Fibroblast of skin of back (primary cell): ENCODE measurements around the gene PAPOLB.

Source experiments
- DNase-seq: peaks from one replicate; pipeline ENCODE4 v3.0.0-alpha.2; 2013

The PAPOLB gene

DNA sequence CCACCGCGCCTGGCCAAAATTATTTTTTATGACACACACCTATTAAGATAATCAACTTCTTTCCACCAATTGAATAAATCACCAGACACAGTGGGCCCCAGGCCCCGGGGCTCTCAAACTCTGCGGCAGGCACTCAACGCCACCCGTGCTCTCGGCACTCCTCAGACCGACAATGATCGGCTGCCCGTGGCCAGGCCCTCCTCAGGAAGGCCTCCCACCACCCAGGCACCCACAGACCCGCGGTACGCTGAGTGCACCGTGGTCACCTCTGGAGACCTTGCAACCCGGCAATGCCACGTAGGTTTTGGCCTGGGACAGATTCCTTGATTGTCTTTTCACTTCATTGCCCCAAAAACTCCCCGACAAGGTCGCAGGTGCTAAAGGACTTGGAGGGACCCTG, 14.8 kb upstream of the PAPOLB start:
- DNase-seq, result no peak

GRCh38 chr7:4875391-4875790, 13.6 kb upstream of the PAPOLB start:
- DNase-seq, result no peak

DNA sequence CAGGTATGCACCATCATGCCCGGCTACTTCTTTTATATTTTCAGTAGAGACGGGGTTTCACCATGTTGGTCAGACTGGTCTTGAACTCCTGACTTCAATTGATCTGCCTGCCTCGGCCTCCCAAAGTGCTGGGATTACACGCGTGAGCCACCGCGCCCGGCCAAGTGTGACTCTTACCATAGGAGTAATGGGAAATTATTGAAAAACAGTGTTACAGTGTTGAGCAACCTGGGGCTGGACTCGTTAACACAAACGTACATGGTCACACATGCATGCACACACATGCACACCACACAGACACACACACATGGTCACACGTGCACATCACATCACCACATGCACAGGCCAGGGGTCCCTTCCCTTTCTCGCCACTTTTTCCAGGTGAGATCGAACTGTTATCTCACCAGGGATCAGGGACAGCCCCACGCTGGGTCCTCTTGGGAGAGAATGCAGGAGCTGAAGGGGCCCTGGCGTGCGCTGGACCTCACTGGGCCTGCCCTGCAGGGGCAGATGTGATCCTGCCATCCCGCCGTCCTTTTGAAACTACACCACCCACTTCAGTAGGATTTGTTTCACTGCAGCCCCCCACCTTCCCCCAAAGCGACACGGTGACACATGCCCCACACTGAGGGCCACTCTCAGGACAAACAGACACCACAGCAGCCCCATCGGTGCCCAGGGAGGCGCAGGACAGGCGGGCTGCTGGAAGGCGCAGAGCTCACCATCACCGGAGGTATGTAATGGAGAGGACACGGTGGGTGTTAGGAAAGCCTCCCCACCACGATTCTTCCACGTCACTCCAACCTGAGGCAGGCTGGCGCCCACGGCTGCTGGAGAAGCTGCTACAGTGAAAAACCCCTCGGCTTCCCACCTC, 11.5 kb upstream of the PAPOLB start:
- DNase-seq, result no peak

DNA sequence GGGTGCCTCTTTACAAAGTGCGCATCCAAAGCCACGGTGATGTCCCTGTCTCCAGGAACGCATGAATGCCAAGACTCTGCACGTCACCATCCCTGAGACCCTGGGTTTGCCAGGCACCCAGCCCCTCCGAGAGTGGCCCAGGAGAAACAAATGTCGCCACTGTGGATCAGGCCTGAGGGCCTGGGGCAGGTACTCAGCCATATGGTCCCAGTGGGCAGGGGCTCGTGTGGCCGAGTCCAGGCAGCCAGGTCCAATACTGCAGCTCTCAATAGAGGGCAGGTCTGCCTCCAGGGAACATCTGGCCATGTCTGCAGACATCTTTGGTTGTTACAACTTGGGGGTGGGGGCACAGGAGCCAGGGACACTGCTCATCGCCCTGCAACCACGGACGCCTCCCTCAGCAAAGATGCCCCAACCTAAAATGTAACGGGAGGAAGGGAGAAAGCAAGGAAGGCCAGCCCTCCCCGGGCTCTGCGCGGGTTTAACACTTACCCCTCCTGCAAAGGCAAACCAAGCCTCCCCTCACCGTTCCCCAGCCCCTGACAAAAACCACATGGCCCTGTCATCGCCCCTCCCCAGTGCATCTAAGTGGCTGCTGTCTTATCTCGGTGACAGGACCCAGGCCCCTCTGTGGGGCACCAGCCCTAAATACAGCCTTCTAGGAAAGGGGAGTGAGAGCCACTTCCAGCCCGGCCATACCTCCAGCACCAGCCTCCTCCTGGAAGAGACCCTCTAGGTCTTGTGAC, 10.3 kb upstream of the PAPOLB start:
- no peak for DNase-seq

- peak; percentile 51 for DNase-seq
Observed at GRCh38 chr7:4871056-4871680, 9.3 kb upstream of the PAPOLB start.

GRCh38 chr7:4868493-4868892, 6.7 kb upstream of the PAPOLB start:
- no peak for DNase-seq

- DNase-seq, result no peak
Observed at GRCh38 chr7:4866528-4867496, 5.0 kb upstream of the PAPOLB start.

DNA sequence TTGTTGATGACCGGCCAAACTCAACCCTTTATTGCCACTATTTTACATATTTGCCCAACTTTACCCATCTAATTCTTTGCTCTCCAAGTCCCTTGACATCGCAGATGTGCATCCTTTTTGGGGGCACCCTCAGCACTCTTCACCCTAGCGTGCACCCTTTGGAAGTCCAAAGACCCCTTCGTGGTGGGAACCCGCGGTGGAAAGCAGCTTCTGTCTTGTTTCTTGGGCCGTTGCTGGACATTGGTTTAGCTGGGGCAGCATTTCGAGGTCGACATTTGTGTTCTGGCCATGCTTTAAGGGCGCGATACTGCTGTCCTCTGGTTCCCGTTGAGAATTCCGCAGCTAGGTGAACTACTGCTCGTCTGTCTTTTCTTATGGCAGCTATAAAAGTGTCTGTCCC, 326 bp upstream of the PAPOLB start:
- DNase-seq, result no peak

DNA sequence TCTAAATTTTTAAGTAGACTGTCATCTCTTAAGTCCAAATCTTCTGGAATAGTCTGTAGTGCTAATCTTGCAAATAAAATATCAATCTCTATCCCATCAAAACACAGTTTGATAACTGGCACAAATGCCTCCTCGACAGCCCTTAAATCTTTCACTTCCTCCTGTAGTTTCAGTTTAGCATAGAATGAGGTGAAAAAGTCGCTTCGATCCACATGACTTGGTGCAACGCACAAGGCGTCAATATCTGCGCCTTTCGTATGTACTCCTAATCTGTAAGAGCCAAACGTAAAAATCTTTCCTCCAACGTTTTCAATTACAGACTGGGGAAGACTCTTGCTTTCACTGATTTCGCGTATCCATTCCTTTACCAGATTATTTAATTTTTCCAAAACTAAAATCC, 603 bp downstream of the PAPOLB start:
- no peak for DNase-seq

GRCh38 chr7:4857189-4857588, 4.6 kb downstream of the PAPOLB start:
- DNase-seq, result no peak

DNA sequence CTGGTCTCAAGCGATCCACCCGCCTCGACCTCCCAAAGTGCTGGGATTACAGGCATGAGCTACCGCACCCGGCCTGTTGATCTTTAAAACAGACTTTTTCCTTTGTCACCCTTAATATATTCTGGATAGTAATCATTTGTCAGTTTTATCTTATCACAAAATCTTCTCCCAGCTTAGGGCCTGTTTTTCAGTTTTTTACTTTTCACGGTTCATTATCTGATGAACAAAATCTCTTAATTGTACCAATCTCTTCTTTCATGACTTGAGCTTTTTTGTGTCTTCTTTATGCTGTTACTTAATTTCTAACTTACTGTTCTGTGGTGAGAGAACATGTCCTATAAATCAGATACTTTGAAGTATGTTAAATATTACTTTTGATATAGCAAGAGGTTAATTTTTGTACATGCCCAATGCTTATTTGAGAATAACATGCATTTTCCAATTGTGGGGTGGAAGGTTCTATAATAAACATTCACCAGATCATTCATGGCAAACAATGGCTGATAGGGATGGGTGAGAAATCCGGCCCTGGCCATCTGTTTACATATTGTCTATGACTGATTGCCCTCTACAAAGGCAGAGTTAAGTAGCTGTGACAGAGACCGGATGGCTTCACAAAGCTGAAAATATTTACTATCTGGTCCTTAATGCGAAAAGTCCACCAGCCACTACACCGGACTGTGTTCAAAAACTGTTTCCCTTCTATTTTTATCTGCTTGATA, 5.3 kb downstream of the PAPOLB start:
- no peak for DNase-seq

DNA sequence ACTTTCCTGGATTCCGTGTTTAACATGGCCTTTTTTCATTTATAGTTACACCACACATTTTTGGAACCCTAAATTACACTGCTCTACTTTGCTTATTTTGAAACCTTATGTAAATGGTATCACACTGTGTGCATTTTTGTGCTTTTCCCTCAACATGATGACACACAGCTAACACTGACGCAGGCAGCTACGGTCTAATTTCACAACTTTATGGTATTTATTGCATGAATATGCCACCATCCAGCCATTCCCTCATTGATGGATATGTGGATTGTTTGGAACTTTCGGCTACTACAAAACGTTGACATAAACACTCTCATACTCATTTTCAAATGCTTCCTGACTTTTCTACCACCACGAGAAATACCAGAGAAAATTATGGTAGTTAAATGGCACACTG, 6.9 kb downstream of the PAPOLB start:
- no peak for DNase-seq

- DNase-seq, result peak; percentile 69
Observed at GRCh38 chr7:4851459-4852422, 10.1 kb downstream of the PAPOLB start.

DNA sequence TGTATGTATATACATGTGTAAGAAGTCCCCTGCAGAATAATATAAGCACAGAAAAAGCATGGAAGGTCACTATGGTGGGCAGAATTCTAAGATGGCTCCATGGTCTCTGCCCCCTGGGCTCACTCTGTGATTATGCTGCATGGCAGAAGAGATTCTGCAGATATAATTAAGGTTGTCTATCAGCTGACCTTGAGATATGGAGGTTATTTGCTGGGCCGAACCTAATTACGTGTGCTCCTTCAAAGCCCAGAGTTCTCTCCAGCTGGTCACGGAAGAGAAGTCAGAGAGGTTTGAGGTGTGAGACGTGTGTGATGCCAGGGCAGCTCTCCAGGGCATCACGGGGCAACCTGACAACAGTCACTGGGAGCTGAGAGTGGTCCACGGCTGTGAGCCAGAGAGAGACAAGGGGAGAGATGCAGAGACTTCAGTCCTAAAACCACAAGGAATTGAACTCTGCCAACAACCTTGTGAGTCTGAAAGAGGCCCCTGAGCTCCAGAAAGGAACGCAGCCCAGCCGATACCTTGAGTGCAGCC, 11.5 kb downstream of the PAPOLB start:
- no peak for DNase-seq

DNA sequence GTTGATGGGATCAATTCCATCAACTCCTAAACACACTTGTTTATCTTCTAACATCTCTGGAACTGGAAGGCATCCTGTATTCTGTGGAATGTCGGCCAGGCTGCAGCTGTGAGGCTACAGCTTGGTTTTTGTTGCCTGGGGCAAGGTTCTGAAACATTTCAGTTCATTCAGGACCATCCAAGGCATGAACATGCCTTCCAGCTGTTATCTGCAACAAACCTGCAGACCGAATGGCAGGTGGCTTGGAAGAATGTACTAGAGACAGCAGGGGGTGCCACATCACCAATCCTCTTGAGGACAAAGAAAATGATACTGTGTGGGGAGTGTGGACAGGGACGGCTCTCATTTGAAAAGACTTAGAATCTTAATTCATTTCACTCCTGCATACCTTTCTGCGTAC, 12.4 kb downstream of the PAPOLB start:
- DNase-seq, result peak; percentile 9

GRCh38 chr7:4845740-4846142, 16.1 kb downstream of the PAPOLB start:
- DNase-seq, result no peak

GRCh38 chr7:4842319-4843064, 19.3 kb downstream of the PAPOLB start:
- DNase-seq, result no peak

GRCh38 chr7:4841836-4842235, 20.0 kb downstream of the PAPOLB start:
- no peak for DNase-seq
